ENCODE measurements around the gene NHLH1. TPM values are rescaled to one million over a fixed set of nuclear protein-coding genes. Genes with fewer than 3 reads are reported as not detected.

The NHLH1 gene
- total RNA-seq, result under 1 TPM; 0.22 to 0.45 TPM

DNA sequence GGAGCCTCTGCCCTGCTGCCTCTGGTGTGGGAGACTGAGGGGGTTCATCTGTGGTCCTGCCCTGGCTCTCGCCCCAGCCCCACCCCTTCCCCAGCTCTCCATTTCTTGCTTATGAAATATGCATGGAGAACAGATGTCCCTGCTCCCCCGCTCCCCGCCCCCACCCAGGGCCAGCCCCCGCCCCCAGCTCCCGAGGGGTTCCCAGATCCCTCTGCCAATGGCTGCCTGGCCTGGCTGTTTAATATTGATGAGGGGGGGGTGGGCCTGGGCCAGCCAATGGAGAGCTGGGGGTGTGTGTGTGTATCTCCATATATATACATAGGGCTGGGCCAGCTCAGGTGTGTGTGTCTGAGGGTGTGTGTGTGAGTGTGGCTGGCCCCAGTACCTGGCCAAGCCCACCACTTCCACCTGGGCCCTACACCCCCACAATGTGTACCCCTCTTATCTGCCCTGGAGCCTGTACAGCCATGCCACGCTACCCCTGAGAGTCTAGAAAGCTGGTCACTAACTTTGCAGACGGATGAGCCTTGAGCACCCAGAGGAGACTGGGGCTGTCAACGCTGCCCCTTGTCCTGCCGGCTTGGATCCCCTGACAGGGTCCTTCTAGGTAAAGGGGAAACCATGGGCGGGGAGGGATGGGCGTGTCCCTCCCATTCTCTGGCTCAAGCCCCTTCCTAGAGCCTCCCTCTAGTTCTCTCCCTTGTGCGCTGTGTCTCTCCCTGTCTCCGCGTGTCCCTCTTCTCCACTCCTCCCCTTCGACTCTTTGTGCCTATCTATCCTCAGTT is at the start of gene NHLH1:
Gene NHLH1 (plus strand): TSS at position 341 of the 785 bp plus-strand sequence. CDS start 3,661 bp downstream, outside the sequence.
- CTCF ChIA-PET, result interaction anchor here (1.1 to 8.6 kb wide), 3 partner anchors 10 to 75 kb away, joined by 3 to 41 read pairs (median 6); no protein-coding TSS in a partner anchor
- POLR2A ChIA-PET, result interaction anchor here (1.1 kb wide), 1 partner anchor 9 kb away, joined by 3 read pairs; no protein-coding TSS in a partner anchor
- no peak within 1 kb of the TSS for H3K27ac Mint-ChIP-seq

DNA sequence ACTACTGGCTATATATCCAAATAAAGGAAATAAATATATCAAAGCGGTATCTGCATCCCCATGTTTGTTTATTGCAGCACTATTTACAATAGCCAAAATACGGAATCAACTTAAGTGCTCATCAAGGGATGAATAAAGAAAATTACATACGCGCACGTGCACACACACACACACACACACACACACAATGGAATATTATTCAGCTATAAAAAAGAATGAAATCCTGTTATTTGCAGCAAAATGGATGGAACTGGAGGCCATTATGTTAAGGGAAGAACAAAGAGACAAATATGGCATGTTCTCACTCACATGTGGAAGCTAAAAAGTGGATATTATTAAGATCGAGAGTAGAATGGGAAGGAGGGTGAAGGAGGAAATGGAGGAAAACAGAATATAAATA is 44.0 kb upstream of the NHLH1 start:
- CTCF ChIA-PET, result interaction anchor here (3.7 kb wide), 1 partner anchor 31 kb away, joined by 19 read pairs; no protein-coding TSS in a partner anchor
- intact Hi-C loops (cut with micrococcal nuclease), result no loop called here
- POLR2A ChIA-PET, result no interaction called here
- DNase-seq (no peak), ATAC-seq (no peak)
- Mint-ChIP-seq H3K4me3 (no peak overlapping the region), H3K27me3 (no peaks in the 10 kb centered on the region), H3K9me3 (no peaks in the 10 kb centered on the region), H3K4me1 (ENCODE audit: low read depth) (peaks cover 11% of the 10 kb centered on the region), H3K36me3 (ENCODE audit: low read depth) (peaks cover 51% of the 10 kb centered on the region), H3K27ac (no peak overlapping the region)
- TF ChIP-seq, protein P1, sequence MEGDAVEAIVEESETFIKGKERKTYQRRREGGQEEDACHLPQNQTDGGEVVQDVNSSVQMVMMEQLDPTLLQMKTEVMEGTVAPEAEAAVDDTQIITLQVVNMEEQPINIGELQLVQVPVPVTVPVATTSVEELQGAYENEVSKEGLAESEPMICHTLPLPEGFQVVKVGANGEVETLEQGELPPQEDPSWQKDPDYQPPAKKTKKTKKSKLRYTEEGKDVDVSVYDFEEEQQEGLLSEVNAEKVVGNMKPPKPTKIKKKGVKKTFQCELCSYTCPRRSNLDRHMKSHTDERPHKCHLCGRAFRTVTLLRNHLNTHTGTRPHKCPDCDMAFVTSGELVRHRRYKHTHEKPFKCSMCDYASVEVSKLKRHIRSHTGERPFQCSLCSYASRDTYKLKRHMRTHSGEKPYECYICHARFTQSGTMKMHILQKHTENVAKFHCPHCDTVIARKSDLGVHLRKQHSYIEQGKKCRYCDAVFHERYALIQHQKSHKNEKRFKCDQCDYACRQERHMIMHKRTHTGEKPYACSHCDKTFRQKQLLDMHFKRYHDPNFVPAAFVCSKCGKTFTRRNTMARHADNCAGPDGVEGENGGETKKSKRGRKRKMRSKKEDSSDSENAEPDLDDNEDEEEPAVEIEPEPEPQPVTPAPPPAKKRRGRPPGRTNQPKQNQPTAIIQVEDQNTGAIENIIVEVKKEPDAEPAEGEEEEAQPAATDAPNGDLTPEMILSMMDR (IDR thresholded peaks at IDR 0.05), result no peak

More for the DNA sequence above, at the start of gene NHLH1:
- Mint-ChIP-seq H3K4me3 (no peak within 1 kb of the TSS), H3K4me1 (ENCODE audit: low read depth) (no peaks in the 10 kb centered on the region), H3K36me3 (ENCODE audit: low read depth) (no peaks in the 10 kb centered on the region), H3K27me3 (no peaks in the 10 kb centered on the region), H3K9me3 (no peaks in the 10 kb centered on the region)
- TF ChIP-seq, protein P1 (IDR thresholded peaks at IDR 0.05), result no peak
- DNase-seq (no peak), ATAC-seq (no peak)
- intact Hi-C loops (cut with micrococcal nuclease), result no loop called here

DNA sequence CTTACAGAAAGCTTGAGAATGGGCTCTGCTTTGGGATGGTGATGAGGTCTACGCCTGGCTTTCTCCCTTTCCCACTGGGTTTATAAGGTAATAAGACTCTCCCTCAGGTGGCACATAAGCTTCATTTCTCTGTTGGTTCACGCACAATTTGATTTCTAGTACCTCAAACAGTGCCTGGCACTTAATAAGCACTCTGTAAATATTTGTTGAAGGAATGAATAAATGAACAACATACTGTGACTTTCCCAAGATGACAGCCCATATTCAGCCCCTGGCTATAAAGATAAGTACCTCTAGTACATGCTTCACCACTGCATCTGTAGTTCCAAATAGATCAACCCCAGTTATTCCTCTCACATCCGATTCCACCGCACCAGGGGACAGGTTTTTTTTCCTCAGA is 41.6 kb upstream of the NHLH1 start:
- ChIA-PET CTCF (interaction anchor here (1.2 to 3.7 kb wide), 2 partner anchors 33 to 74 kb away, joined by 3 to 19 read pairs; no protein-coding TSS in a partner anchor), POLR2A (interaction anchor here (1.3 to 2.0 kb wide), 3 partner anchors 11 to 14 kb away, joined by 3 to 5 read pairs (median 4); no protein-coding TSS in a partner anchor)
- Mint-ChIP-seq H3K9me3 (no peaks in the 10 kb centered on the region), H3K36me3 (ENCODE audit: low read depth) (peaks cover 42% of the 10 kb centered on the region), H3K27me3 (no peaks in the 10 kb centered on the region), H3K4me3 (no peak overlapping the region), H3K27ac (no peak overlapping the region), H3K4me1 (ENCODE audit: low read depth) (peaks cover 8% of the 10 kb centered on the region)
- TF ChIP-seq, protein P1 (IDR thresholded peaks at IDR 0.05), result no peak
- ATAC-seq (no peak), DNase-seq (no peak)
- intact Hi-C loops (cut with micrococcal nuclease), result no loop called here

DNA sequence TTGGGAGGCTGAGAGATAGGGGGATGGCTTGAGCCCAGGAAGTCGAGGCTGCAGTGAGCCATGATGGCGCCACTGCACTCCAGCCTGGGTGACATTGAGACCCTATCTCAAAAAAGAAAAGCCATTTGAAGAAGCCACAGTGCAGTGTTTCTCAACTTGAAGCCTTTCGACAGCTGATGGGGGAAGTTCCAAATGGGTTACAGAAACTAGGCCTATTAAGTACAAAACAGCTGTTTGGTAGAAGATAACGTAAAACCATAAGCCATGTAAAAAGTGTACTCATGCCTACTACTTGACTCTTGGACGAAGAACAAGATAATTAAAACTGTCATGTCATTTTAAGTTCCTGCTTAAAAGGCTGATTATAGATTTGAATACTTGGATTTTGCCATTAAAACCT is 40.5 kb upstream of the NHLH1 start:
- DNase-seq (no peak), ATAC-seq (no peak)
- Mint-ChIP-seq H3K9me3 (no peaks in the 10 kb centered on the region), H3K4me3 (no peak overlapping the region), H3K27me3 (no peaks in the 10 kb centered on the region), H3K27ac (no peak overlapping the region), H3K4me1 (ENCODE audit: low read depth) (peaks cover 4% of the 10 kb centered on the region), H3K36me3 (ENCODE audit: low read depth) (peaks cover 39% of the 10 kb centered on the region)
- ChIA-PET CTCF (interaction anchor here (1.1 kb wide), 1 partner anchor 28 kb away, joined by 3 read pairs; no protein-coding TSS in a partner anchor), POLR2A (interaction anchor here (1.3 kb wide), 1 partner anchor 11 kb away, joined by 3 read pairs; no protein-coding TSS in a partner anchor)
- TF ChIP-seq, protein P1 (IDR thresholded peaks at IDR 0.05), result no peak
- intact Hi-C loops (cut with micrococcal nuclease), result no loop called here

DNA sequence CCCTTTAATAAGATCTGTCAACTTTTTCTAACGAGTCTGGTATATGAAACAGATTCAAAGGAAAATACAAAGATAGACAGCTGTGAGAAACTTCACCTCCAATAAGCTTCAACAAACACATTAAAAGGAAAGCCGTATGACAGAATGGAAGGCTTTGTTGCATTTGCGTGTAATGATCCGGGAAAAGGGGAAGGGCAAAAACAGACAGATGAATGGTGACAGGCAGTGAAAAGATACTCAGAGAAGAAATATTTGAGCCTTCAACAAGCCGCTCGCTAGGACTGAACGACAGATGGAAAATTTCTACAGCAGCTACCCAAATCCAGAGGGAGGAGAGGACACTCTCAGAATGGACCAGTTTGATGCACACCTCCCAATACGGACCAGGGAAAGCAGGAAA is 38.7 kb upstream of the NHLH1 start:
- H3K27ac Mint-ChIP-seq, result no peak overlapping the region
- DNase-seq (no peak), ATAC-seq (no peak)
- intact Hi-C loops (cut with micrococcal nuclease), result no loop called here
- no peaks in the 10 kb centered on the region for H3K9me3 Mint-ChIP-seq
- TF ChIP-seq, protein P1 (IDR thresholded peaks at IDR 0.05), result no peak
- peaks cover 40% of the 10 kb centered on the region for H3K36me3 Mint-ChIP-seq (ENCODE audit: low read depth)
- H3K4me3 Mint-ChIP-seq, result no peak overlapping the region
- H3K4me1 Mint-ChIP-seq (ENCODE audit: low read depth), result peaks cover 4% of the 10 kb centered on the region
- POLR2A ChIA-PET, result interaction anchor here (1.2 kb wide), 1 partner anchor 43 kb away, joined by 3 read pairs; the partner anchor contains the start of gene PEX19
- CTCF ChIA-PET, result interaction anchor here (0.6 to 3.7 kb wide), 2 partner anchors 10 to 37 kb away, joined by 3 to 20 read pairs; no protein-coding TSS in a partner anchor
- H3K27me3 Mint-ChIP-seq, result no peaks in the 10 kb centered on the region

Data from activated CD8-positive, alpha-beta T cell treated with anti-CD3 and anti-CD28 coated beads for 36 hours (primary cell).